ENCODE measurements around the gene MAST4.

DNA sequence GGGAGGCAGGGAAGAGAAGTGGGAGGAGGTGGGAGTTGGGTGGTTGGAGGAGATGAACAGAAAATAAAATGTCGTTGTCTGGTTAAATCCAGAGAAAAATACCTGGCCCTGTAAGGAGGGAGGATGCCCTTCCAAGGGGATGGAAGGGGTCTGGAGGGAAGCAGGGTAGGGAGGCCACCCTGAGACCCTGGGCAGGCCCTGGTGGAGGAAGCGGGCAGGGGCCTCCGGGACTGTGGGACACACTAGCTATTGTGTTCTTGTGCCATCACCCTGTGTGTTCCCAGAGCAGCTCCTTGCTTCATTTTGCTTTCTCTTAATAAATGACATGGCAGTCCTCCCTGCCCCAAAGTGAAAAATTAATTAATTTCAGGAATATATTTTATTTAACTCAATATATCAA is 612.2 kb downstream of the MAST4 start:
- no peak for TF ChIP-seq POLR2AphosphoS5 (IDR thresholded peaks at IDR 0.05)
- TF ChIP-seq, protein P1, sequence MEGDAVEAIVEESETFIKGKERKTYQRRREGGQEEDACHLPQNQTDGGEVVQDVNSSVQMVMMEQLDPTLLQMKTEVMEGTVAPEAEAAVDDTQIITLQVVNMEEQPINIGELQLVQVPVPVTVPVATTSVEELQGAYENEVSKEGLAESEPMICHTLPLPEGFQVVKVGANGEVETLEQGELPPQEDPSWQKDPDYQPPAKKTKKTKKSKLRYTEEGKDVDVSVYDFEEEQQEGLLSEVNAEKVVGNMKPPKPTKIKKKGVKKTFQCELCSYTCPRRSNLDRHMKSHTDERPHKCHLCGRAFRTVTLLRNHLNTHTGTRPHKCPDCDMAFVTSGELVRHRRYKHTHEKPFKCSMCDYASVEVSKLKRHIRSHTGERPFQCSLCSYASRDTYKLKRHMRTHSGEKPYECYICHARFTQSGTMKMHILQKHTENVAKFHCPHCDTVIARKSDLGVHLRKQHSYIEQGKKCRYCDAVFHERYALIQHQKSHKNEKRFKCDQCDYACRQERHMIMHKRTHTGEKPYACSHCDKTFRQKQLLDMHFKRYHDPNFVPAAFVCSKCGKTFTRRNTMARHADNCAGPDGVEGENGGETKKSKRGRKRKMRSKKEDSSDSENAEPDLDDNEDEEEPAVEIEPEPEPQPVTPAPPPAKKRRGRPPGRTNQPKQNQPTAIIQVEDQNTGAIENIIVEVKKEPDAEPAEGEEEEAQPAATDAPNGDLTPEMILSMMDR (IDR thresholded peaks at IDR 0.05), result no peak
- no peak for TF ChIP-seq POLR2A (IDR thresholded peaks at IDR 0.05)

Measured in gastroesophageal sphincter (tissue), 3 donors.